AG08395 (cell line): ENCODE measurements around the gene ALK.

Source experiments
- DNase-seq: peaks from one replicate; pipeline ENCODE4 v3.0.0; 2012; ENCODE audit warnings: mixed read lengths, low spot score

Gene ALK

DNA sequence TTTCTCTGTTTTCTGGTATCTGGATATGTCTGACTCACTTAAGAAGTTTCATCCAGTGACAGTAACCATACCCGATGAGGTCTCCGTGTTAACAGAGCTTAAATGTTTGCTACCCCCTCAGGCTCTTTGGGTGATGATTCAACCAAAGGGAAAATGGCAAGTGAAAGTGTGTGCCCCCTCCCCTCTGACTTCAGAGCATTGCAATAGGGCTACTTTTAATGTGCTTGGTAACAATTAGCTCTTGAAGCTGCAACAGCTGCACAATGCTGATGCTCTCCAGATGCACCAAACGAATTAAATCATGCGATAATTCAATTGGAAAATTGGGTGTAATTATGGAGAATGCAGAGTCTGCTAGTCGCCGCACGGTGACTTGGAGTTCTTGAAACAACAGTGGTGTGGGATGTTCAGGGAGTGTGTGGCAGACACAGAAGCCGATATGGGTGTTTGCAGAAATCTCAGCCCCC, 270.7 kb downstream of the ALK start:
- no peak for DNase-seq

DNA sequence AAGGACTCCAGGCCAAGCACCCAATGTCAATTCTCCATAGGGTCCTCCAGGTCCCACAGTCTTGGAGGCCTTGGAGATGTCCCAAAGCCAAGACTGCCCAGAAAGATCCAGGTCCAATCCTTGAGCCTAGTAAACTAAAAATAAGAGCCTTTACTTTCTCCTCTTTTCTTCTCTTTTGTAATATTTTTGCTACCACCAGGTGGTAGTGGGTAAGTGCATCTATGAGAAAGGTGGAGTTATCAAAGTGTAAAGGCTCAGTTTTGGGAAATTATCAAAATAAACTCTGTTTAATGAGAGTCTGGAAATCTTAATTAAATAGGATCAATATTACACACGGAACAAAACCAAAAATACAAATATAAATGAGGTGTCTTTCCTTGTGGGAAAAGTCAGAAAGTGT, 276.4 kb downstream of the ALK start:
- no peak for DNase-seq

DNA sequence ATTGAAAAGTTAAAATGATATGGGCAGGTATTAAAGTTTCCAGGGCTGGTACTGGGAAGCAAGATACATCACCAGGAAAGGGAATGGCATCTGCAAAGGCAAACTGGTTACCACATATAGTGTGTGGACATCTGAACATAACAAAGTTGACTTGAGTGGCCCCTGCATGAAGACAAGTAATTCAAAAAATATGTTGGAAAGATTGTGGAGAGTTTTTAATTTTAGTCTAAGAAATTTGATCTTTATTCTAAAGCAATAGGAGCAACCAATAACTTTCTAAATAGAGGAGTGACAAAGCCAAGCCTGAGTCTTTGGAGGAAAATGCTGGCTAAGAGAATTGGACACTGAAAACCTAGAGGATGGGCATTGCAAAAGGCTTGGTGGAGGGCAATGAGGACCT, 278.2 kb downstream of the ALK start:
- DNase-seq, result no peak

DNA sequence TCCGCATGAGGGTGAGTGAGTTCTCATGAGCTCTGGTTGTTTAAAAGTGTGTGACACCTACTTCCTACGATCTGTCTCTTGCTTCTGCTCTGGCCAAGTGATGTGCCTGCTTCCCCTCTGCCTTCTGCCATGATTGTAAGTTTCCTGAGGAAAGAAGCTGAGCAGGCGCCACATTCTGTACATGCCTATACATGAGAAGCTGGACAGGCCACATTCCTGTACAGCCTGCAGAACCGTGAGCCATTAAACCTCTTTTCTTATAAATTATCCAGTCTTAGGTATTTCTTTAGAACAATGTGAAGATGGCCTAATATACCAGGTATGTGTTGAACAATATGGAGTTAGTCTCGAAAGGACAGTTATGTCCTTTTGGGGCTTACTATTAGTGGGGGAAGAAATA, 281.0 kb downstream of the ALK start:
- no peak for DNase-seq

DNA sequence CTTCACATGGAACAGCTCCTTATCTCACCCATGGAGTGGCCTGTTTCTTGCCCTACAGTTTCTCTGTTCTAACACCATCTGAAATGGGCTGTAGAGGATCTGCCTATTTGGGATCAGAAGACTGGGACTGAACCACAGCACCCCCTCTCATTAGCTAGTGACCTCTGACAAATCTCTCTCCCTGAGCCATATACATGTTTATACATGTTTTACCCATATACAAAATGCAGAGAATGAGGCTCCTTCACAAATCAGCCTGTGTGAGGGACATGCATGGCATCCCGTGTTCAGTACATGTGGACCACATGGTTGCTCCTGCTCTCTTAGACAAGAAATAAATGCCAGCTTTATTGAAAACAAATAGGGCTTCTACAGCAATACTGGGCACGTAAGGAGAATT, 282.7 kb downstream of the ALK start:
- DNase-seq, result no peak

DNA sequence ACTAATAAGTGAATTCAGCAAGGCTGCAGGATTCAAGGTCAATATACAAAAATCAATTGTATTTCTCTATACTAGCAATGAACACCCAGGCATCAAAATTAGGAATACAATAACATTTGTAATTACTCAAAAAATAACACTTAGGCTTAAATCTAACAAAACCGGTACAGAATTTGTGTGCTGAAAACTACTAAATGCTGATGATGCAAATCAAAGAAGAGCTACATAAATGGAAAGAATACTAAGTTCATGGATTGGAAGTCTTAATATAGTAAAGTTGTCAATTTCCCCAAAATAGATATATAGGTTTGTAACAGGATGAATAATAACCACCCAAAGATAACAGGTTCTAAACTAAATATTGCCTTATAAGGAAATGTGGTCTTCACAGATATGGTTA, 286.5 kb downstream of the ALK start:
- DNase-seq, result no peak

DNA sequence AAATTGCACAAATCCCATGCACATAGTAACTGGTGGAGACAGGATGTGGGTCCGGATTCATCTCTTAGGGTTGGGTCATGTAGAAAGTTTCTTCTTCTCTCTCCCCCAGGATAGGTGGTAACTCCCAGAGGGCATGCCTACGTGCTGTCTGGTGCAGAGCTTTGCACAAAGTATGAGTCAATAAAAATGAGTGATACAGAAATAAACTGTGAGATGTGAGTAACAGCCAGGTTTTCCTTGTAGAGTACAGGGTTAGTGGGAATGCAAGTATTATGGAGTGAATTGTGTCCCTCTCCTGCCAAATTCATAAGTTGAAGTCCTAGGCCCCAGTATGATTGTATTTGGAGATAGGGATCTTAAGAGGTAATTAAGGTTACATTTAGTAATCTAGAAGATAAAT, 289.4 kb downstream of the ALK start:
- DNase-seq, result peak; percentile 24

DNA sequence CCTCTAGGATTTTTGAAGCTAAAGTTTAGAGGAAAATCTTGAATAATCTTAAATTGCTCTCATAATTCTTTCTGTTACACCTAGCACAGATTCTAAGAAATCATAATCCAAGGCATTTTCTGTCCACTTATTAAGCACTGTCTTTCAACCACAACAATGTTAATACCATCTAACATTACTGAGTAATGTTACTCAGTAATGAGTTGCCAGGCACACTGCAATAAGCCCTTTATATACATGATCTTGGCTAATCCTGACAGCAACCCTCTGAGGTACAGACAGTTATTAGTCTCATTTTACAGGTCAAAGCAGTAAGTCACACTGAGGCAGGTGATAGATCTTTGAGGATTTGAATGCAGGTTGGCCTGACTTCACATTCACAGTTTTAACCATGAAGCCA, 291.9 kb downstream of the ALK start:
- DNase-seq, result no peak

DNA sequence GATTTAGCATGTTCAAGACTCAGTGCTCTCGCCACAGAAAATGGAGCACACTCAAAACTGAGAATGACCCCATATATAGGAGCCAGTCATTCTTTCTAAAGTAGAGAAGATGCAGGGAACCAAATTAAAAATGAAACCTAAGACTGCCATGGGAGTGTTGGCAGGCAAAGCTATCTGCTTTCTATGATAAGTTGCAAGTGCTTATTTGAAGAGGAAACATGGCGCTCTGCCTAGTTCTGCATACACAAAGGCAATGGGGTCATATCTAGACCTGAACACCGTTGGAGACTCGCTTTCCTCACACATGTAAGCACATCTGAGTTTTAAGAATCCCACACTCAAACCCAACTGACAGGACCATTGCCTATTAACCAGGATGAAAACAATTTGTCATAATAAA, 292.5 kb downstream of the ALK start:
- DNase-seq, result no peak

DNA sequence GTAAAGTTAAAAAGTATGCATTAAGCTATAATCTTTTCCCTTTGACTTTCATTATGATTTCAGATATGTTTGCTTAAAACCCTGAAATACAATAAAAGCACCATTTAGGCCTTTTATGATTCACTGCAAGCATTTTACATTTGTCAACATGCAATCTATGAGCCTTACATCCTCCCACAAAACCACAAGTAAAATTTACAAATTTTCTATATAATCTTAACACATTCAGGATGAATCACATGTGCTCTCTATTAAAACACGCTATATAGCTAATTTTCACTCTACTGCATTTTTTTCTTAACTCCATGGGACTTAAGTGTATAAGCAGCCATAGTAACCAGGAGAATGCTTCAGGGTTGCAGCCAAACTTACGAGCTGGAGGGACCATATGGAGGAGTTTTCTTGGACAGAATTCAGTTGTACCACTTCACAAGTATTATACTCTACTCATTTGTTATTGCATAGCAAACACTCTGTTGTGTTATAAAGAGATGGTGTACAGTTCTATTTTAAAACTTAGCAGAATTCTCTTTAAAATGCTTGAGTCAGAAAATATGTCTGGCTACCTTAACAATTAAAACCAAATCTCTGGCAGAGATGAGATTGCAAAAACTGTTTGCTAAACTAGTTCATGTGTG, 293.2 kb downstream of the ALK start:
- no peak for DNase-seq

DNA sequence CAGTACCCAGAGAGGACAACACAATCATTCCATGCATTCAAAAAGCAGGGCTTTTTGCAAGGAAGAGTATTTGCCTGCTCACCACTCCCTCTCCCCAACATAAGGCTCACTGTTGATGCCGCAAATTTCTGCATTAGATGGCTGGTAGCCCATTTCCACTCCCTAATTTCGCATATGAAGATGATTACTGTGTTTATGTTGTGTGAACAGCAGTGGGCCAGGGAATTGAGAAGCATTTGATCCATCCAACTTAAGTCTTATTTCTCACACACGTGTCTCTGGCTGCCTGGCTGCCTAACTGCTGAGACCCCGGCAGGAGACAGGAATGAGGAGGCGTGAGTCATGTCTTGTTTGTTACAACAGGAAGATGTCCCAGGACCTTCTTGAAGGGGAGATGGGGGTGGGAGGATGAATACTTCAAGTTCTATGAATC, 294.1 kb downstream of the ALK start:
- DNase-seq, result peak; percentile 25

DNA sequence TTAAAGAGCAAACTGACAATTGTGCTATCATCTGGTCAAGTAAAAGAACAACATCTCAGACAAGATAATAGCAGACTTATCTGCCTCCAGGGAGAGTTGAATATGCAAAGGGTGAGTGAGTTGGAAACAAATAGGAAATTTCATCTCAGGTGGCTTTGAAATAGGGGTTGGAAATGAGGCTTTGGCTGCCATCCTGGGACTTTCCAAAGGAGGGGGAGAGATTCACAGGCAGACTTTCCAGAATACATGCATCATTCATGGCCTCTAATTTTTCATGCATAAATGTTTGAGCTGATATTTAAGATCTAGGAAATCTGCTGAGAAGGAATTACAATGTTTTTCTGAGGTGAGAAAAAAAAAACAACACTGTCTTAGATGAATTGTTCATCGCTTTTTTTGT, 300.5 kb downstream of the ALK start:
- DNase-seq, result no peak

DNA sequence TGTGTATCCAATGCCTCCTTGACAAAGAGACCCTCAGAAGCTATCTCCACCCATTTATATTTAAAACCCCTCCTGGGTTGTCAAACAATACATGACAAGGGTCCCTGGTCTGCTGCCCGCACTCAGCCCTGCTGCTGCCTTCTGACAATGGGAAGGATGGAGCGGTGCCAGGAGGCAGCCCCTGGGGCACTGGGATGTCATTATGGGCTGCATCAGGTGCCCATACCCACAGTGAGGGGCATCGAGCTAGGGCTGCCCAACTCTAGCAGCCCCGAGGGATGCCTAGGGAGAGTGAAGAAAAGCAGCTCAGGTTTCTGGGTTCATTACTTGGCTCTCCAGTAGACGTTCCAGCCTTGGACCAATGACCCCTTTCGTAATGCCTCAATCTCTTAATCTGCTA, 301.7 kb downstream of the ALK start:
- DNase-seq, result no peak

DNA sequence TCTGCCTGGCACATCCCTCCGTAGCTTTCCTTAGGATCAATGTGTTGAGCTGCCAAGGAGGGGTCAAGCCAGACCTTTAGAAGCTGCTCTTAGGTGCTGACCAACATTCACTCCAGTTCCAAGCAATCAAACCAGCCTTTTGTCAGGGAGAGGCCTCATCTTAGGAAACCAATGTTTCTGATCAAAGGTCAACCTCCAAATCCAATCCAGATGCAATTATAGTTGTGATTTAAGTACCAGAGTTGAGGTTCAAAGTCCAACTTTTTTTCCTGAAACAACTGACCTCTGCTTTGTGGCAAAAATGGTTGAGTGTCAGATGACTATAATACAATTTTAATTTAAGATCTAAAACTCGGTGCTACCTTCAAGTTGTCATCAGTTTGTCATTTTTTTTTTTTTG, 303.4 kb downstream of the ALK start:
- DNase-seq, result no peak

DNA sequence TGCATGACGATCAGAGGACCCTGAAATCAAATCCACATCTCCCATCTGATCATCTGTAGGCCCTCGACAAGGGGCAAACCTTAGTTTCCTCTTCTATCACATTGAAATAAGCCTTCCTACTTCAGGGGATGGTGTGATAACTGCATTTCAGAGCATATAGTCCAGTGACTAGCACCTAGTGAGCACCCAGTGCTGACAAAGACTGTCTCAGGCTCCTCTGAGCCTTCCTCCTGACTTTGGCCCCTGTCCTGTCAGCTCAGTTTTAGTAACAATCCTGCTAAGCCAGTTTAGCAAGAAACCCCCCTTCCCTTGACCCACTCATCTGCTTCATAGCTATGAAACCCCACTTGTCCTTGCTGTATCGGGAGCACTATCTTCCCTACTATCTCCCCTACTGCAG, 304.0 kb downstream of the ALK start:
- no peak for DNase-seq

DNA sequence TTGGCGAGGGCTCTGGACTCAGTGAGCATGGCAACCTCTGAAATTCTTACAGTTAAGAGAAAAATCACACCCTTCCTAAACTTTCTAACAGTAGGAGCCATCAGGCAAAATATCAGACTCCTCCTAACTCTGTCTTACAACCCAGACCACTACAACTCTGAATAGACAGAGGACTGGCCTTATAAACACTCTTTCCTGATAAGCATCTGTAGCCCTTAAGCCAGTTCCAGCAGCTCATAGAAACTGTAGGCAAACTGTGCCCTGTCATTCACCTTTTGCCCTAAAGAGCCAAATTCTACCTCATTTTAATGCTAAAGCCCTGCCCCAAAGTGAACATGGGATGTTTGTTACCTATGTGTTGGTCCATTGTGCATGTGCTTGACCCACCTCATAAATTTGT, 304.8 kb downstream of the ALK start:
- no peak for DNase-seq

DNA sequence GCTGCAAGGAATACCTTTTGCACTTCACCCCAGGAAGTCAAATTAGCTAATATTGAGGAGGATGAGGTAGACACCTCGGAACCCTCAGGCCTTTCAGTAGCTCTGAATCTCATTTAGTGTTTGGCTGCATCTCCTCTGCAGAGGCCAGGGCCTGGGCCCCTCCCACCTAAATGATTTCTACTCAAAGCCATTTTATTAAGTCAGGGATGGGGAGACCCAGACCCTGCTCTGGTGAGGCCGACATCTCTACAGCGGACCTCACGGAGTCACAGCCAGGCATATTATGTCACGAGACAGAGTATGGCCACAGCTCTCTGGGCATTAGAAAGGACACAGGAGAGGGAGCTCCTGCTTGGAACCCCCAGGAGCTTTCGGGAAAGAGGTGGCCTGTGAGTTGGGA, 305.5 kb downstream of the ALK start:
- no peak for DNase-seq

DNA sequence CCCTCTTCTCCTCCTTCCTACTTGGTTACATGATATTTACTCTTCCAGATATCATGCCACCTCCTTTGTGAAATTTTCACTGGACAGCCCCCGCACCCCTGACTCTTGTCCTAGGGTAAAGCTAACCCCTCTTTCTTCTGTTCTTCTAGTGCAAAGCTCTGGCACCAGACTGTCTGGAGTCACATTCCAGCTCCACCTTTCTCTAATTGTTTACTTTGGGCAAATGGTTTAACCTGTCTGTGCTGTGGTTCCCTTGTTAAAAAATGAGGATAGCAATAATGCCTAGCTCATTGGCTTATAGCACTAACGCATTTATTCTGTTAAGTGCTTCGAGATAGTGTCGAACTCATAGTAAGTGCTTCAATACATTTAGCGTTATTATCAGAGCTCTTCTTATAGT, 306.2 kb downstream of the ALK start:
- no peak for DNase-seq

DNA sequence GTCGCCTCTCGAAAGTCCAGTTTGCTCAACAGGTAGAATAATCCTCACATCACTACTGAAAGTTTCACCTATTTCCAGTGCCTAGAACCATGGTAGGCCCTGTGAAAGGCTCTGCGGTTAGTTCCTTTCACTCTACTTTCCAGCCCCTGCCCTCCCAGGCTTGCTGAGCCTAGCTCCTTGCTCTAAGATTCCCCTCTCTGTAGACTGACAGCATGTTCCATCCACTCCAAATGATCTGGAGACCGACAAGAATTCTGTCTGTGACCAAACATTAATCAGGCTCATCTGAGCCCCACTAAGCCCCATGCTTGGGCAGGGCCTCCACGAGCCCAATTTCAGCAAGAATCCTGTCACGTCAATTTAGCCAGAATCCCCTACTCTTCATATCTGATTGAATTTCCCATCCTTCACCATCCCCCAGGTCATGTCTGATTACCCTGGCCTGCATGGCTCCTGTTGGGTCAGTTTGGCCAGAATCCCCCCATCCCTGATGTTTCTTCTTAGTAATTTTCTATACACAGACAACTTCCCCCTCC, 307.0 kb downstream of the ALK start:
- no peak for DNase-seq

DNA sequence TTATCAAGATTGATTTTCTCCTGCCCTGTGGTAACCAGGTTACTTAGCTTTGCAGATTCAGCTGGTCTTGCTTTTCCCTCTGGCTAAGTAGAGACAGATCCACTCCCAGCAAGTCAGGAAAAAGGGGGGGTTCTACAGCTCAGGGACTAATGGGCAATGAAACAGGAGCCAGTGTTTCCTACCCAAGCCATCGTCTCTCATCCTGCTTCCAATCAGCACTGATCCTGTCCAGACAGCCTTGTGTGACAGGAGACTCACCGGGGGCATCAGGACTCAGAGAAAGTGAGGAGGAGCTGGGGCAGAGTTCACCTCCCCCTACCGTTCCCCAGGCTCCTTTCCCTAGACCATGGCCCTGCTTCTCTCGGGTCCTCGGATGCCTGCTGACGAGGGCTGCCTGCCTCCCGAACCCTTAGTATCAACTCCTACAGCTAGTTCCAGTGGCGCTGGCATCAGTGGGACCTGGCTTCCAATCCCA, 307.6 kb downstream of the ALK start:
- no peak for DNase-seq

DNA sequence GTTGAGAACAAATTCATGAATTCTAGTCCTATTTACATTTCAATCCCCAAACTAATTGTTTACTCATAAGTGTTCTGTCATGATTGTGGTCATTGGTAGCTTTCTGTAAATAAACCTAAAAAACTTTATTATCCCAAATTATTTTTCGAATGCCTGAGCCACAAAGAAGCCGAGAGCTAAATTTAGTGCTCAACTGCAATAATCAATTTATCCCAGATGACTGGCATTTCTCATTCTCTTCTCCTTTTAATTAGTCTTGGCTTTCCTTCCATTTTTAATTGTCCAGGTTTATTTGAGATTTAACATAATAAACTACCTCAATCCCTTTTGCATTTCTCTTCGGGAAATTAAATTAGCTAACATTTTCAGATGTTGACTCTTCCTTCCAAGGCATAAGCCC, 308.3 kb downstream of the ALK start:
- DNase-seq, result no peak

DNA sequence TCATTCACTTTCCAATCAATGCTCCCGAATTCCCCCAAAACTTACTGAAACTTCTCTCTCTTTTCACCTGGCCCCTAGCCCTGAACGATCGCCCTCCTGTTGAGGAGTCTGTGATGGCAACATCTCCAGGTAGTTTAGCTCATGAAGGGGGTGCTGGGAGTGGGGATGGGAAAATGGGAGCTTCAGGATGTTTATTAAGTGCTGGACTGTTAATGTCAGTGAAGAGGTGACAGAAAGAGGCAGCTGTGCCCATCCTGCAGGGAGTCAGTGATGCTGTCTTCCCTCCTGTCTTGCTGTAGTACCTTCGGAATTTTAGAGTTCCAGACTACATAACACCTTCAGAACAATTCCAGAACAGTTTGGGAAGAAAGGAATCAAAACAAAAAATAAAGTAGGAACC, 308.8 kb downstream of the ALK start:
- DNase-seq, result no peak

DNA sequence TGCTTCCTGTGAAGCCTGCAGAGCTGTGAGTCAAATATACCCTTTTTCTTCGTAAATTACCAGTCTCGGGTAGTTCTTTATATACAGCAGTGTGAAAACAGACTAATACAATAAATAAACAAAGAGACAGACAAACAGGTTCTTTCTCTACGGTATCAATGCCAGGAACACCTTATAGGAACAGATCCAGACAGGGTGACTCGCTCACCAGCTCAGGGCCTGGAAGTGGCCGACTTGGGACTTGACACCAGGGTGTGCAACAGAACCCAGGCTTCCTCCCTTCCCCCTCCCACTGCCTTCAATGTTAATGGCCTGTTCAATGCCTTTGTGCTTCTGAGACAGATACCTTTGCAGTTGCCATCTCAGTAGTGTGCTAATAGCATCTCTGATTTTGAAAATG, 309.5 kb downstream of the ALK start:
- no peak for DNase-seq

DNA sequence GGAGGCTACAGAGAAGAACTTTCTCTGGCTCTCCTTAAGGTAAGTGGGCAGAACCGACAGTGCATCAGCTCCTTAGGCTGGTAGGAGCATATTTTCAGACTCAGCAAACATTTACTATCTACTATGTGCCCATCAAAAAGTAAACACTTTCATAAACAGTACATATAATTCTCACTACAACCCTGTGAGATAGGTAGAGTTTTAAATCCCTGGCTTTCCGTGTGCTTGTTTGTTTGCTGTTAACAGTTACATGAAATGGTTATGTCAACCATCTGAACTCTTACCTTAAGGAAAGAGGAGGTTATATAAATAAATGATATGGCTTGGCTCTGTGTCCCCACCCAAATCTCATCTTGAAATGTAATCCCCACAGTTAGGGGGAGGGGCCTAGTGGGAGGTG, 310.1 kb downstream of the ALK start:
- no peak for DNase-seq
